Measurements from ENCODE around the gene TIAM1.

TIAM1 gene

DNA sequence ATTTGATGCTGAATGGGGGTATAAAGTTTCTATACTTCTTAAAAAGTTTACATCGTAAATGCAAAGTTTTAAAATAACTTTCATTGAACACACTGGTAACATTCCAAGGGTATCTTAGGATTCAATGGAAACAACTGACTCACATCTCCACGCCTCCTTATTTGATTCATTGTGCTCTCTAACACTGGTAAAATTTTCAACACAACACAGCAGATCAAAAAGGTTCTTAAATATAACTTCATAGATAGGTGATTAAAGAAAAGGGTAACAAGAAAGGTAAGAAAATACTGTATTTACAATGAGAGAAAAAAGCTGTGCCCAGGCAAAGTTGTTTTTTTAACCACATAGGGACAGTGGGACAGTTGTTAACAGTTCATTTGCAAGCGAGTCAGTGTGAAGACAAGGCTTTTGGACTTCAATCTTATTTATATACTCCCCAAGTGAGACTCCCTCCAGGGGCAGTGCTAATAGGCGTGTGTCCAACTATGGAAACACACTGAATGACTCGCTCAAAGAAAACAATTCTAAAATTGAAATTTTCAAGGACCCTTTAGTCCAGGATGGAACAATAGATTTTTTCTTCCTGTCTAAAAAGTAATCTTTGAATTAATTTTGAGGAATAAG, 140.5 kb downstream of the TIAM1 start:
- DNase-seq (ENCODE audit: low spot score), result no peak

DNA sequence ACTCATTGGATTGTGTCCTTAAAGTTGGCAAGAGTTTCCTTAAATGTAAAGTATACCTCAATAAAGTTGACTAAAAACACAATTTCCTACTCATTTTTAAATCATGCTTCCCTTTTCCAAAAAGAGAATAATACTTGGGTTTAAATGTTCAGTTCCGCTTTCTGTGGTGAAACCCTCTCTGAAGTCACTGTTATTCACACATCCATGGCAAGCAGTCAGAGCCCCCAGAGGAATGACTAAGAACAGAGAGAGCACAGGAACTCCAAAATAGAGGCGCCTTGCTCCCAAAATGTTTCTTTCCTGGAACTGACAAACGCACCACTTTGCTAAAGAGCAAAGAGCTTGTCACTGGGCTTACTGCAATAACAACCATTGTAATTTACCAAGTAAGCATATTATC, 142.5 kb downstream of the TIAM1 start:
- DNase-seq (ENCODE audit: low spot score), result no peak

DNA sequence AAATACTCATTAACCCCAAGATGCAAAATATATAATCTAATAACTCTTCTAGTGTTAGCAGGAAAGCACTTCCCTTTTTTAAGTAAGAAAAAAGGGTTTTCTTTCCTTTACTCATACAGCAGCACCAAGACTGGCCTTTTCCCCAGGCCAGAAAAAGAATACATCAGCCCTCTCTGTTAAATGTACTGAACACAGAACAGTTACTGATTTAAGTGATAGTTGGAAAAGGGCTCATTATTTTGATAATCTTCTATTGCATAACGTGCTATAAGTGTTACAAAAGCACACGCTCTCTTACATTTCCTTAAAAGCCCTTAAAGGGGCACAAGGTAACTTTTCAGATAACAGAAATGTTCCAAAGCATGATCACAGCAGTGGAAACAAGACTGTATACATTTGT, 142.9 kb downstream of the TIAM1 start:
- no peak for DNase-seq (ENCODE audit: low spot score)

DNA sequence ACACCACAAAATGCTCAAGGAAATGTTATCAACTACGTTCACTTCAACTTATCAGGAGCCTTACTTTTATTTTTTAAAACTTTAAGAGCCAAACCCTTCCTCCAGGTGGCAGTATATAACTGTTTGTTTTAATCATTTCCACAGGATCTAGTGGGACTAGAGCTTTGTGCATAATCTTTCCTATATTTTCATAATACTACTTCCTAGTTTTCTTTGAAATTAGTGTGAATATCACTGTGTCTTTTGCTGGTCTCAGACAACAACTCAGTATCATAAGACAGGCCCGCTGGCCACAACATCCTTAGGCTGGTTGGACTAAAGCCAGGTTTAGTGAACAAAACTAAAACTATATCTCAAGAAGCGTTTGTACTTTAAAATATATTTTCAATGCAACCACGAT, 145.5 kb downstream of the TIAM1 start:
- DNase-seq (ENCODE audit: low spot score), result peak; percentile 12

DNA sequence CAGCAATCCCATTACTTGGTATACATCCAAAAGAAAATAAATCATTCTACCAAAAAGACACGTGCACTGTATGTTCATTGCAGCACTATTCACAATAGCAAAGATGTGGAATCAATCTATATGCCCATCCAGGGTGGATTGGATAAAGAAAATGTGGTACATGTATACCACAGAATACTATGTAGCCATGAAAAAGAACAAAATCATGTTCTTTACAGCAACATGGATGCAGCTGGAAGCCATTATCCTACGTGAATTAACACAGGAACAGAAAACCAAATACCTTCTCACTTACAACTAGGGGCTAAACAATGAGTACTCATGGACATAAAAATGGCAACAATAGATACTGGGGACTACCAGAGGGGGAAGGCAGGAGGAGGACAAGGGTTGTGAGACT, 147.3 kb downstream of the TIAM1 start:
- no peak for DNase-seq (ENCODE audit: low spot score)

DNA sequence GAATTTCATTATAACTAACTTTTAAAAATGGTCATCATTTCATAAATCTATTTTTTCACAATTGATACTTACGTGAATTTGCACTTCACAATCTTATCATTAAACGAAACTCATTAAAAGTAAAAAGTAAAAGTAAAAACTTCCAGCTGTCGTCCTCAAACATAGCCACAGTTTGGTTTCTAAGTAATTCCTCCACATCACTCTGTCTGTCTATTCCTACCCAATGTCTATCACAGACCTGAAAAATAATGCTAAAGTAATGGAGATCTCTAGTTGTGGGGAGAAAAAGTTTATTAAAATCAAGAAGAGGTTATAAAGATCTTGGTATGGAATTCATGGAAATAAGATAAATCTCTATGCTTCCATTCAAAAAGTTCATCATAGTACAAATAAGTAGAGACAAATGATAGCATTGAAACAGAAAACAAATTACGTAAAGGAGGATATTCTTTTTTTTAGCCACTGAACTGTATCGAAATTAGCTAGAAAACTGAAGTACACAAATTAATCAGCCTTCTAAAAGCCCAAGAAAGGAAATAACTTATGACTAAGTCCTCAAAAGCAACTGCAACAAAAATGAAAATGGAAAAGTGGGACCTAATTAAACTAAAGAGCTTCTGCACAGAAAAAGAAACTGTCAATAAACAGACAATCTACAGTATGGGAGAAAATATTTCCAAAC, 148.6 kb downstream of the TIAM1 start:
- no peak for DNase-seq (ENCODE audit: low spot score)

DNA sequence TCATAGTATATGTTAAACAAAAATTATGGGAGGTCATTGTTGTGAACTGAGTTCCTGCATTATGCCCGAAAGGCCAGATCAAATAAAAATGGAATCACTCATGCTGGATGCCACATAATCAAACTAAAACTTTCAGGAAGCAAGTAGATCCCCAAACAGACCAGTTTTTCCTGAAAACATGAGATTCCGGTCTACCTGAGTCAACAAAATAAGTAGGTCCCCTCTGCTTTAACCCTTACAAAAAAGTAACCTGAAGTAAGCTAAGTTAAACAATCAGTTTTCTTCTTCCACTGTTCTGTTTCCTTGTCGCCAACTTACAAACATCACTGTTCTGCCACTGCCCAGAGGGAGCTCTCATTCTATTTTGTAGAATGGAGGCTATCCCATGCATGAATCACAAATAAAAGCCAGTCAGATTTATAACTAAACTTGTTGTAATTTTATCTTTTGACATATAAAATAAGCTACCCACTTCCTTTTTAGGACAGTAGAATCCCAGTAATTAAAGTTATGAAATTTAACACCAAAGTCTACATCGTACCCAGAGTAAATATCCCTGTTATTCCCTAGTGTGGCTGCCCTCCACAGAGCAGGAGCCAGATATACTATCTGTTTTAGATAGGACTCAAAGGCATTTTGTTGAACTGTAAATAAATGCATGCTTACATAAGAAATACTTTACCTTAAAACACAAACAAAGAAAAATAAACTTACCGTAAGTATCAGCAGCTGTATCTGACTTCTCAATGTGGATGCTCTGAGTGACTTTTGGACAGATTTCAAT, 149.4 kb downstream of the TIAM1 start:
- no peak for DNase-seq (ENCODE audit: low spot score)

DNA sequence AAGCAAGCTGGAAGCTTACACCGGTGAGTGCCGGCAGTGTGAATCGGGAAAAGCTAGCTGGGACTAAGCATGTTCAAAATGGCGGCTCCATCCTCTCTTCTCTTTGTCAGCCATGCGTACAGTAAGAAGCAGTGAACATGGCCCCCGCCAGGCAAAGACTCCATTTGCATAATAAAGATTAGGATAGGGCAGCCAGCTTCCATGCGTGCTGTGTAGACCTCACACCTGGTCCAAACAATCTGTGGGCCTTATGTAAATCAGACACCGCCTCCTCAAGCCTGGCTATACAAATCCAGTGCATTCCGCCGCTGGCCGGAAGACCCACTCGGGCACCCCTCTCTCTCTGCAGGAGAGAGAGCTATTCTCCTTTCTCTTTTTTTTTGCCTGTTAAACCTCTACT, 150.3 kb downstream of the TIAM1 start:
- DNase-seq (ENCODE audit: low spot score), result no peak

DNA sequence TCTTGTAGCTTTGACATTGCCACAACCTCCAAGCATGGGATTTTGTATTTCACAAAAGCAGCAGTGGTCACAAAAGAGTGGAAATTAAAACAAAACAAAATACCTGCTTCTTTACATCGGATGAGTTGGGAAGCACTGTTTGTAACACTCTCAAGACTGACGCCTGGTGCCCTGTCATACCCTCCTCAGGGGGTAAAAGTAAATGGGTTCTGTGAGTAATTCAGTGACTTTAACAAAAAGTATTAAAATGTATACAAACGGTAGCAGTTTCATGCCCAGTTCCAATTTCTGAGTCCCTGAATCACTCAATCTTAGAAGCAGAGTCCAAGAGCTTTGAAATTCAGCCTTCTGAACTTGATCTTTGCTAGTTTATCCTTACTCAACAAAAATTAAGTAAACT, 152.5 kb downstream of the TIAM1 start:
- DNase-seq (ENCODE audit: low spot score), result no peak

DNA sequence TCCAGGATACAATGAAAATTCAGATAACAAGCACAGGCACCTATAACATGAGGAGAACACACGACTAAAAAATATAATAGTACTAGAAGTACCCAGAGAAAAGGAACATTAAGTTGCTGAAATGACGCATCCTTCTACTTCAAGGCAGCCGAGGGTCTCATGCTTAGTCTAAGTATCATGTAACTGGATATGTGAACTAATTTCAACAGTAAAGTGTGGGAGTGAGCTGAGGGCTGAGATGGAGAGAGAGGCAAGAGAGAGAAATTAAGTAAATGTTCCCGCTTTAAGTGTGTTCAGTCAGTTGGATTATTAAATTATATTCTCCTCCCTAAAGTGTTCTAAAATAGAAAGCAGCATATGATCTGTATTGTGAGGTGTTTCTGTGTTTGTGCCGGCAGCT, 153.5 kb downstream of the TIAM1 start:
- no peak for DNase-seq (ENCODE audit: low spot score)

DNA sequence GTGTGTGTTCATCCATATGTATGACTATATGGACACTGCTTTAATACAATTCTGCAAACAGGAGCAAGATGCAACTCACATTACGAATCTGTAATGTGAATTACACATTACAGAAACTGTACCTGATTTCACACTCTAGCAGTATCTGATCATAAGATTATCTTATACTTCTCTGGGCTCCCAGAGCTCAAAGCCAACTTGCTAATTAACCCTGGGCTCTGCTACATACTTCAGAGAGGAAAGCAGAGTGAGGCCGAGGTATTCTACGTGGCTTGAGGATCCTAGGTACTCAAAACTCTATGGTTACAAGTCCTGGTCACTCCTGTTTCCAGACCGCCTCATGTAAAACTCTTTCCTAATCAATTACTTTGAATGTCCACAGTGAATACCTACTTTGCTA, 156.6 kb downstream of the TIAM1 start:
- DNase-seq (ENCODE audit: low spot score), result no peak

DNA sequence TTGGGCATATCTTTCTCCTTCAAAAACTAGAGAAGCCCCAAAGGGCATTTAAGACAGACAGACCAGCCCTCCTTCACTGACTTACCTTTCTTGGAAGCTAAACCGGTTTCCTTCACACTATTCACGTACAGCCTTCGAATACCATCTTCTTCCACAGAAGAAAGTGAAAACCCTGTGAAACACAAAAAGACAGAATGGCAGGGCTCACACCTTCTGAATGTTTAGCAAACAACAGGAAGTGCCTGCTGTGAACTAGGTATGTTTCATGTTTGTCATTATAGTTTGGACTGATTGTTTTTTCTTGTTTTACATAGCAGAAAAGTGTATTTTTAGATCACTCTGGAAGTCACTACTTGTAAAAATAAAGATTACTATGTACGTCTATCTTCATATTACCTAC, 157.1 kb downstream of the TIAM1 start:
- no peak for DNase-seq (ENCODE audit: low spot score)

DNA sequence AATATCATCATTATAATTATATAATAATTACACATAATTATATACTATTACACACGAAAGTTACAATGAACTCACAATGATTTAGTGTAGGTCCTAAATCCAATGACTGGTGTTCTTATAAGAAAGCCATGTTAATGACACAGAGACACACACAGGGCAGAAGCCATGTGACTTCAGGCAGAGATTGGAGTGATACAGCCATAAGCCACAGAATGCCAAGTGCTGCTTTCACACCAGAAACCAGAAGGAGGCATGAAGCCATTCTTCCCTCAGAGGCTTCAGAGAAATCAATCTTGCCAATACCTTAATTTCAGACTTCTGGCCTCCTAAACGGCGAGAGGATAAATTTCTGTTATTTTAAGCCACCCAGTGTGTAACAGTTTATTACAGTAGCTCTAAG, 158.4 kb downstream of the TIAM1 start:
- DNase-seq (ENCODE audit: low spot score), result no peak

DNA sequence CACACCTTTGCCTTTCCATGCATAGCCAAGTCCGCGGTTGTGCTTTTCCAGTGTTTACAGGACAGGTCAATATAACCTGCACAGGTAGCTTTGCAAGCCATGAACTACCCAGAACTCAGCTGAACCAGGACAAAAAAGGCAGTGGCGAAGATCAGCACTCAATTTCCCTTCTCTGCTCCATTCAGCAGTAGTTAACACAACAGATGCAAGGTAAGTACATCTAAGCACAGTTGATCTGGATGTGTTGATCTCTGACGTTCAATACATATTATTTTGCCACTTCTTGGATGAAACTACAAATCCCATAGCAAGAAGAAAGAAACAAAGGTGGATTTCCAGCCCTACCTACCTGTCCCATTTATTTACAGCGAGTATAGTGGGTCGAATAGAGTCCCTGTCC, 159.2 kb downstream of the TIAM1 start:
- DNase-seq (ENCODE audit: low spot score), result no peak

DNA sequence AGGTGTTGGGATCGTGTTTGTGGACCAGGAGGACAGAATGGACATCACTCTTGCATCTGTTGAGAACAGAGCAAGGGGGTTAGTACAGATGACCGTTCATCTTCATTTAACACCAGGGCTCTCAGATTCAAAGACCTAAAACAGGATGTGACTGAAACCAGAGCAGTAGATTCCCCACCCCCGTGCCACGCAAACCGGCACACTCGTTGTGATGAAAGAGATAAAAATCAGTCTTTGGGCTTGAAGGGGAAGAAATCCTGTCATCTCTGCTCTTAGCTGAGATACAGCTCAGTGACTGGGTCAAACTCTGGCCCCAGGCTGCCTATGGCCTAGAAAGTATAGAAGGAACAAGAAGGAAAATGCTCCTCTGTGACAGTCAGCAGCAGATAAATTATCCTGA, 159.6 kb downstream of the TIAM1 start:
- no peak for DNase-seq (ENCODE audit: low spot score)

DNA sequence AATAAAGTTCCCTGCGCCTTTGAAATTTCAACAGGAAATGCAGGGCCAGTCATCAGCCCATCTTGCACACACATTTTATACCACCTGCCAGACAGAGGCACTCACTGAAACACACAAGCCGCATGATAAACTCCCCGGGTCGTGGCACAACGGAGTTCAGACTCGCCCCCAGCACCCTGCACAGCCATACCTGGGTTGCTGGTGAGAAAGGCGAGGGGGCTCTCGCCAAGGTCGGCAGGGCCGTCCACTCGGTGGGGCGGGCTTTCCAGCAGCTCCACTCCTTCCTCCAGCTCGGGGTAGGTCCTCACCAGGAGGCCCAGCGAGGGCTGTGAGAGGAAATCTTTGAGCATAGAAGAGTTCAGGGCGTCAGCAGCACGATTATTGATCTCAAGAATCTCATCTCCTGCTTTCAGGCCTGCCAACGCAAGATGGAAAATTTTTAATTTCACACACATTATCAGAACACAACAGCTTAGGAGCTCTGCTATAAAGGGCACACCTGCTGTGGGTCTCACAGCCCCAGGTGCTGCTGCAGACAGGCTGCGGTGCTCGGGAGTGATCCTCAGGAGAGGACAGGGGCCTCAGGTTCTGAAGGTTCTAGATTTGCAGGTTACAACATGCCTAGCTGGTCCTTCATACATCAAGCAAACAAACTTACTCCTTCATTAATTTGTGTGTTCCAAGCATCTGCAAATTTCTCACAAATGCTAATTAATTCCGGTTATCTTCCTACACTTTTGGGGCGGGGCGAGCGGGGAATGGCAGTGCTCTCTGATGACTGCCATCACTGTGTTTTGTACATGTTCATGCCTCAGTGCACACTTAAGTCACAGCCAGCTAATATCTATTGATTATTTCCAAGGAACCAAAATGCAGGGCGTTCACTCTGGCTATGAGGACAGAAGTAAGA, 161.6 kb downstream of the TIAM1 start:
- DNase-seq (ENCODE audit: low spot score), result no peak

DNA sequence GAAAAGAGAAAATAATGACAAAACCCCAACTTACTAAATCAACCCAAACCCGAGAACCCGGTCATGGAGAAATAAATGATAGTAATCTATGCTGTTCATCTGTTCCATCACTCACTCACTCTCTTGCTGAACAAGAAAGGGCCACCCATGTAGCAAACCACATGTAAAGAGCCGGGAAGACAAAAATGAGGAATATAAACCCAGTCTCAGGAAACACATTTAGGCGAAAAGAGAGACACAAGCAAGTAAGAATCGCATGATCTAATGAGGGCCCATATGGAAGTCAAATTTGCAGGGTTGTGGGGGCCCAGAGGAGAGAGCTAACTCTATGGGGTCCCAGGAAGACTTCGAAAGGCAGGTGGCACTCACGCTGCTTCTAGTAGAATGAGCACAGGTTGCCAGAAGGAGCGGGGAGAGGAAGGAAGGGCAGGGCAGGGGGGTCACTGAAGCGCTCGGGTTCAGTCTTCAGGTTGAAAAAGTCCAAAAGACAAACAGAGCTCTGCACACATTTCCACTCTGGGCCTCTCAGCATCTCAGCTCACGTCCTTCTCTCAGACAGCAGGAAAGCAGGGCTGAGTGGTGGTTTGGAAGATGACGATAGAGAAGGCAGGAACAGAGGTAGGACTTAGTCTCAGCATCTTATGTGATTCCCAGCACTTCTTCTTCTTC, 162.8 kb downstream of the TIAM1 start:
- no peak for DNase-seq (ENCODE audit: low spot score)

DNA sequence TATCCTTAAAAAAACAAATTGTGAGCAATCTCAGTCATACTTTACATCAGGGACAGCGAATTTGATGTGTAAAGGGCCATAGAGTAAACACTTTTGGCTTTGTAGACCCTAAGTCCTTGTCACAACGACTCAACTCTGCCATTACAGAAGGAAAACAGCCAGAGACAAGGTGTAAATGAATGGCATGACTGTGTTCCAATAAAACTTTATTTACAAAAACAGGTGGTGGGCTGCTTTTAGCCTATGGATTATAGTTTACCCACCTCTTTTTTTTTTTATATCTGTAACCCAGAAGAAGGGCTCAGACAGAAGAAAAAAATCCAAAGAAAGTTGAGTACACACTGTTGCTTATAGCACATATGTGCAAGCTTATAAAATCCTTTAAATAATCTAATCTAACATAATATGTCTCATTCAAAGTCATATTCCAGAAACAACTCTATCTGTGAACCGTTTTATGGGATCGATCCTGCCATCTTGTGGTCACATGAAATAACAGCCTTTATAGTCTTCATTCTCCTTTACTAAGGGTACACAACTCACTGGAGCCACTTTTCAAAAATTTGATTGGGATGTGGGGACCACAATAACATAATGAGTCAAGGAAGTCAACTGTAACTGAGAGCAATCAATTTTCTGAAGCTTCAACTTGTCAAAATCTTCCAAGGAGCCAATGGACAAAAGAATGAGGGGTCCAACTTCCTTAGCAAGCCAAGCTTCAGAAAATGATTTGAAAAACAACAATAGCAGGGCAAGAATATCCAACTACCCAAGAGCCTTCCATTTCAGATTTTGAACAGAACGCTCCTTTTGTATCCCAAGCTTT, 163.6 kb downstream of the TIAM1 start:
- DNase-seq (ENCODE audit: low spot score), result peak; percentile 21

DNA sequence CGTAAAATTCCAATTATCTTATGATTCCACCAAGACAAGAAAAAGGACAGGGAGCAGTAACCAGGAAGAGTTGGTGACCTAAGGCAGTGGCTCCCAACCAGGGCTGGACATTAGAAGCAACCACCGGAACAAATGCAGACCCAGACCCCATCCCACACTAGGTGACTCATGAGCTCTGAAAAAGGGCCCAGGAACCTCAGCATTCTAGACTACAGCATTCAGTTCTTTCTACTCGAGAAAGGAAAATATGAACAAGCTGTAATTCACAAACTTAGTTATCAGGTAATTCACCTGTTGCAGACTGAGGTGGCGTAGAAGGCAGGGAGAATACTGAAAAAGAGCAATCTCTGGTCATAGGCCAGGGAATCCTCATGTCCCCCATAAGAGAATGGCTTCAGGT, 167.3 kb downstream of the TIAM1 start:
- DNase-seq (ENCODE audit: low spot score), result no peak

DNA sequence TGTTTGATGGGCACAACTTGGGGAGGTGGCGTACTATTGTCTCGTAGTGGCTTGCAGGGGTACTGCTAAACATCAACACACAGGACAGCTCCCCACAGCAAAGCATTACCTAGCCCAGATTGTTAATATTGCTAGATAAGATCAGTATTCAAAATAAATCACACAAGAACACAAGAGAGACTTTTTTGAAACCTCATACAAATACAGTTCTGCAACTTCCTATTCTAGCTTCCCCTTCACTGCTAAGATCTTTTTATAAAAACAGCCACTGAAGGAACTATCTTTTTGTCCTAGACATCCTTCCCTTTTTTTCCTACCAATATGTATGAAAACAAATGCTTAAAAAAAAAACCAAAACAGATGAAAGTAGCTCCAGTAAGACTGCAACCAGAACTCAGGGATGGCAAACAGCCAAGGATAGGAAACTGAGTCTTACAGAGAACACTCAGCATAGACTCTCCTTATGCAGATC, 167.9 kb downstream of the TIAM1 start:
- no peak for DNase-seq (ENCODE audit: low spot score)
